OCI-LY3 (cell line): ENCODE data around the gene UBE2QL1.

Experiments used
- H2AFZ ChIP-seq: fragments of 200-600, 300-600 bp; shearing (Covaris generic); 2 replicates; pipeline ENCODE4 v1.6.0; 2014; ENCODE audit warnings: antibody characterized with exemption, low read depth, low read length
- H3K27ac ChIP-seq: fragments of 200-600, 300-600 bp; sonication (generic); 2 replicates; pipeline ENCODE4 v1.5.1; 2014; ENCODE audit warnings: mild to moderate bottlenecking, low read length, moderate library complexity, mixed read lengths
- H3K27me3 ChIP-seq: fragments of 200-600, 300-600 bp; sonication (generic); 2 replicates; pipeline ENCODE4 v1.6.1; 2014; ENCODE audit warnings: low read depth, low read length, mixed read lengths
- H3K36me3 ChIP-seq: fragments of 200-600, 300-600 bp; sonication (generic); replicated peaks from 2 replicates; pipeline ENCODE3; 2014; ENCODE audit warnings: low read depth, low read length, mixed read lengths
- H3K4me1 ChIP-seq: fragments of 300-600, 200-600 bp; sonication (generic); 2 replicates; pipeline ENCODE4 v1.6.1; 2014; ENCODE audit warnings: low read length, mixed read lengths
- H3K4me2 ChIP-seq: fragments of 200-600, 300-600 bp; sonication (generic); 2 replicates; pipeline ENCODE4 v1.6.1; 2014; ENCODE audit warnings: low read length, mixed read lengths
- H3K4me3 ChIP-seq: fragments of 300-600, 200-600 bp; sonication (generic); 2 replicates; pipeline ENCODE4 v1.5.1; 2014; ENCODE audit warnings: antibody characterized with exemption, mild to moderate bottlenecking, low read length, moderate library complexity
- H3K79me2 ChIP-seq: fragments of 300-600, 200-600 bp; shearing (Covaris generic); 2 replicates; pipeline ENCODE4 v1.6.1; 2014; ENCODE audit warnings: mild to moderate bottlenecking, low read length, mixed read lengths
- H3K9ac ChIP-seq: fragments of 300-600, 200-600 bp; shearing (Covaris generic); 2 replicates; pipeline ENCODE4 v1.6.0; 2014; ENCODE audit warnings: mild to moderate bottlenecking, low read length, moderate library complexity
- H3K9me3 ChIP-seq: fragments of 200-600, 300-600 bp; shearing (Covaris generic); 2 replicates; pipeline ENCODE4 v1.6.1; 2014; ENCODE audit warnings: low read length, mixed read lengths; ENCODE audit not compliant: insufficient read depth
- H4K20me1 ChIP-seq: fragments of 200-600, 300-600 bp; sonication (generic); 2 replicates; pipeline ENCODE4 v1.6.1; 2016; ENCODE audit warnings: low read length, mixed read lengths; ENCODE audit not compliant: insufficient read depth
- CTCF ChIP-seq: fragments of 200-600, 300-600 bp; sonication (generic); IDR thresholded peaks from 2 replicates; pipeline ENCODE4 v1.5.1; 2014; ENCODE audit warnings: antibody characterized with exemption, low read length, low read depth
- EZH2phosphoT487 ChIP-seq: fragments of 200-600 bp; shearing (Covaris generic); IDR thresholded peaks from 2 replicates; pipeline ENCODE4 v1.6.1; 2018; ENCODE audit warnings: antibody characterized with exemption, mixed run types, low read depth

The UBE2QL1 gene

GRCh38 chr5:6453937-6454560, 5.4 kb downstream of the UBE2QL1 start:
- no peak overlapping the region for H2AFZ ChIP-seq
- H3K4me3 ChIP-seq: no peak overlapping the region
- H3K9me3 ChIP-seq: no peaks in the 10 kb centered on the region
- no peak overlapping the region for H3K27ac ChIP-seq
- no peaks in the 10 kb centered on the region for H3K4me1 ChIP-seq
- H3K4me2 ChIP-seq: no peak overlapping the region
- no peaks in the 10 kb centered on the region for H3K36me3 ChIP-seq
- no peaks in the 10 kb centered on the region for H3K79me2 ChIP-seq
- no peaks in the 10 kb centered on the region for H4K20me1 ChIP-seq
- TF ChIP-seq CTCF: no peak
- TF ChIP-seq EZH2phosphoT487: no peak
- no peak overlapping the region for H3K9ac ChIP-seq
- peaks cover 4% of the 10 kb centered on the region for H3K27me3 ChIP-seq

- Histone ChIP-seq H4K20me1 (no peaks in the 10 kb centered on the region), H3K9me3 (no peaks in the 10 kb centered on the region), H3K4me3 (no peak overlapping the region), H3K9ac (no peak overlapping the region), H3K27ac (no peak overlapping the region), H2AFZ (no peak overlapping the region), H3K36me3 (no peaks in the 10 kb centered on the region), H3K4me2 (no peak overlapping the region), H3K4me1 (no peaks in the 10 kb centered on the region), H3K79me2 (no peaks in the 10 kb centered on the region), H3K27me3 (peaks cover 4% of the 10 kb centered on the region)
- TF ChIP-seq CTCF: no peak
- TF ChIP-seq EZH2phosphoT487: no peak
These were observed 6.0 kb downstream of the UBE2QL1 start for GRCh38 chr5:6454628-6455053.

- Histone ChIP-seq H3K4me3 (no peak overlapping the region), H3K36me3 (no peaks in the 10 kb centered on the region), H3K27ac (no peak overlapping the region), H2AFZ (no peak overlapping the region), H3K9ac (no peak overlapping the region), H3K27me3 (peaks cover 4% of the 10 kb centered on the region), H3K79me2 (no peaks in the 10 kb centered on the region), H3K9me3 (no peaks in the 10 kb centered on the region), H3K4me2 (no peak overlapping the region), H3K4me1 (no peaks in the 10 kb centered on the region), H4K20me1 (no peaks in the 10 kb centered on the region)
- TF ChIP-seq CTCF: no peak
- TF ChIP-seq EZH2phosphoT487: no peak
These were observed 7.0 kb downstream of the UBE2QL1 start for GRCh38 chr5:6455571-6456200.

DNA sequence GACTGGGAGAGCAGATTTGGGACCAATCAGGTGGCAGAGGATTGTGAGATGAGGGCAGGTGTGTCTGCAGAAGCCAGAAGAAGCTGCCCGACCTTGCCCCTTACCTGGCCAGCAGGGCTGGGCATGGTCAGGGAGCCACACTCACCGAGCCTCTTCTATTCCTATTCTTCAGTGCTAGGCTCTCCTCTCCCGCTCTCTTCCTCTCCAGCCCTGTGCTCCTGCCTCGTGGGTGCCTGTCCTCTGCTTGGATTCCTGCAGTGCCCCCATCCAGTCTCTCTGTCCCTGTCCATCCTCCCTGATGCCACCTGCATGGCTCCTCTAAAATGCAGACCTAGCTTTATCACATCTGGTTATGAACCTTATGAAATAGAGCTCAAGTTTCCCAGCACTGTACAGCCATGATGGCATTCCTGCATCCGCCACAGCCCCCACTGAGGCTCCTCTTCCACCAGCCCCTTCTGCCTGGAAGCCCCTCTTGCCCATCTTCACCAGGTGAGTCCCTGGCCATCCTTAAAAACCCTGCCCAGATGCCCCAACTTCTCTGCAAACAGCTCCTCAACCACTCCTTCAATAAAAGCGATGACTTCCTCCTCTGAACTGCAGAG, 8.2 kb downstream of the UBE2QL1 start:
- Histone ChIP-seq H3K4me1 (no peaks in the 10 kb centered on the region), H3K27ac (no peak overlapping the region), H3K27me3 (no peaks in the 10 kb centered on the region), H3K36me3 (no peaks in the 10 kb centered on the region), H3K9me3 (no peaks in the 10 kb centered on the region), H3K9ac (no peak overlapping the region), H3K4me2 (no peak overlapping the region), H3K79me2 (no peaks in the 10 kb centered on the region), H2AFZ (no peak overlapping the region), H3K4me3 (no peak overlapping the region), H4K20me1 (no peaks in the 10 kb centered on the region)
- TF ChIP-seq EZH2phosphoT487: no peak
- TF ChIP-seq CTCF: no peak
